AG04450 (cell line): ENCODE data around the gene ZBTB7C. TPM values are rescaled to one million over a fixed set of nuclear protein-coding genes. Genes with fewer than 3 reads are reported as not detected.

Source experiments
- CTCF ChIA-PET: fragments of 300-600, 350-600 bp; formaldehyde crosslinking; extraction: SDS; loops from one replicate; lab custom pipeline; 2022; ENCODE audit warnings: antibody characterized with exemption, inconsistent platforms; lab: Charles Lee
- POLR2A ChIA-PET: fragments of 350-600 bp; formaldehyde crosslinking; extraction: SDS; loops from one replicate; lab custom pipeline; 2021; ENCODE audit warnings: antibody characterized with exemption, inconsistent platforms; lab: Yijun Ruan, JAX
- DNase-seq: peaks from one replicate; pipeline ENCODE4 v3.0.0-alpha.2; 2011; ENCODE audit warnings: low read depth, low spot score
- H3K27ac ChIP-seq: one replicate; pipeline ENCODE4 v1.5.1; 2012; ENCODE audit warnings: low read depth, low read length, control low read depth
- H3K27me3 ChIP-seq: one replicate; pipeline ENCODE4 v1.6.0; 2012; ENCODE audit warnings: low read length; ENCODE audit not compliant: control insufficient read depth, insufficient read depth
- H3K4me3 ChIP-seq: 2 replicates; pipeline ENCODE4 v1.5.1; 2011; ENCODE audit warnings: mild to moderate bottlenecking, low read depth, low read length, control low read depth
- H3K9me3 ChIP-seq: 2 replicates; pipeline ENCODE4 v1.5.1; 2012; ENCODE audit warnings: low read length; ENCODE audit not compliant: control insufficient read depth, insufficient read depth
- CTCF ChIP-seq: IDR thresholded peaks from 2 replicates; pipeline ENCODE4 v1.5.1; 2011; ENCODE audit warnings: low read depth, low read length, control low read depth, inconsistent platforms
- polyA plus RNA-seq: library from polyadenylated mRNA; depleted of rRNA; stranded (reverse); fragments of >200 nt; gene quantifications from 2 replicates; pipeline ENCODE4 v1.2.3, GENCODE V29; 2011

Gene ZBTB7C
- polyA plus RNA-seq, 1 experiment: not detected

GRCh38 chr18:48229552-48229981 is 179.6 kb downstream of the ZBTB7C start:
- H3K4me3 ChIP-seq: no peak overlapping the region
- no peak for DNase-seq
- H3K27ac ChIP-seq: no peak overlapping the region
- ChIA-PET POLR2A (no interaction called here), CTCF (interaction anchor here (0.8 to 1.7 kb wide), 6 partner anchors 189 to 228 kb away, joined by 3 to 6 read pairs (median 4); no protein-coding TSS in a partner anchor)
- no peak for TF ChIP-seq CTCF
- peaks cover 2% of the 10 kb centered on the region for H3K27me3 ChIP-seq
- H3K9me3 ChIP-seq: no peaks in the 10 kb centered on the region

GRCh38 chr18:48228841-48229240 is 180.3 kb downstream of the ZBTB7C start:
- POLR2A ChIA-PET: no interaction called here
- H3K9me3 ChIP-seq: no peaks in the 10 kb centered on the region
- no peak for DNase-seq
- no peak overlapping the region for H3K4me3 ChIP-seq
- no peak for TF ChIP-seq CTCF
- CTCF ChIA-PET: no interaction called here
- no peak overlapping the region for H3K27ac ChIP-seq
- H3K27me3 ChIP-seq: peaks cover 2% of the 10 kb centered on the region

GRCh38 chr18:48228301-48228715 is 180.9 kb downstream of the ZBTB7C start:
- DNase-seq: no peak
- no peaks in the 10 kb centered on the region for H3K9me3 ChIP-seq
- no peak overlapping the region for H3K4me3 ChIP-seq
- TF ChIP-seq CTCF: no peak
- no peak overlapping the region for H3K27ac ChIP-seq
- H3K27me3 ChIP-seq: peaks cover 2% of the 10 kb centered on the region
- ChIA-PET POLR2A (no interaction called here), CTCF (no interaction called here)

- Histone ChIP-seq H3K4me3 (no peak overlapping the region), H3K27me3 (peaks cover 2% of the 10 kb centered on the region), H3K9me3 (no peaks in the 10 kb centered on the region), H3K27ac (no peak overlapping the region)
- no peak for DNase-seq
- POLR2A ChIA-PET: no interaction called here
- no peak for TF ChIP-seq CTCF
- CTCF ChIA-PET: no interaction called here
Observed at GRCh38 chr18:48227206-48227605, 182.0 kb downstream of the ZBTB7C start.

- Histone ChIP-seq H3K9me3 (no peaks in the 10 kb centered on the region), H3K4me3 (no peak overlapping the region), H3K27ac (no peak overlapping the region), H3K27me3 (peaks cover 2% of the 10 kb centered on the region)
- CTCF ChIA-PET: no interaction called here
- no peak for DNase-seq
- POLR2A ChIA-PET: no interaction called here
- no peak for TF ChIP-seq CTCF
Observed at GRCh38 chr18:48226401-48226800, 182.8 kb downstream of the ZBTB7C start.
